Measurements from ENCODE around the gene SEC14L3. TPM values are rescaled to one million over a fixed set of nuclear protein-coding genes. Genes with fewer than 3 reads are reported as not detected.

SEC14L3 gene
- total RNA-seq, 4 donors from 2014 or later = 0.19 TPM; not detected in 3

DNA sequence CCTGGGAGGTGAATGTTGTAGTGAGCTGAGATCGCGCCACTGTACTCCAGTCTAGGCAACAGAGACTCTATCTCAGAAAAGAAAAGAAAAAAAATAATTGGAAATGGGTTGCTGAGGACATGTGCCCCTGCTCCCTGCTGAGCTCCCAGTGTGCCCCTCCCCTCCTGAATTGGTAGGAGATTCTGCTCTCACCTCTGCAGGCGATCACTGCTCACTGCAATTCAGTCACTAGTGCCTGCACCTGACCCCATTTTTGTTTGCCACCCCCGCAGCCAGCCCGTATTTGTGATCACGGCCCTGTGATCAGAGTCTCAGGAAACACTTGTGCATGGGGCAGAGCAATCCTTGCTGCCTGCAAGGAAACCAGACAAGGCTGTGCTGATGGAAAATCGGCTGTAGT is 16.3 kb upstream of the SEC14L3 start:
- TF ChIP-seq, protein P1, sequence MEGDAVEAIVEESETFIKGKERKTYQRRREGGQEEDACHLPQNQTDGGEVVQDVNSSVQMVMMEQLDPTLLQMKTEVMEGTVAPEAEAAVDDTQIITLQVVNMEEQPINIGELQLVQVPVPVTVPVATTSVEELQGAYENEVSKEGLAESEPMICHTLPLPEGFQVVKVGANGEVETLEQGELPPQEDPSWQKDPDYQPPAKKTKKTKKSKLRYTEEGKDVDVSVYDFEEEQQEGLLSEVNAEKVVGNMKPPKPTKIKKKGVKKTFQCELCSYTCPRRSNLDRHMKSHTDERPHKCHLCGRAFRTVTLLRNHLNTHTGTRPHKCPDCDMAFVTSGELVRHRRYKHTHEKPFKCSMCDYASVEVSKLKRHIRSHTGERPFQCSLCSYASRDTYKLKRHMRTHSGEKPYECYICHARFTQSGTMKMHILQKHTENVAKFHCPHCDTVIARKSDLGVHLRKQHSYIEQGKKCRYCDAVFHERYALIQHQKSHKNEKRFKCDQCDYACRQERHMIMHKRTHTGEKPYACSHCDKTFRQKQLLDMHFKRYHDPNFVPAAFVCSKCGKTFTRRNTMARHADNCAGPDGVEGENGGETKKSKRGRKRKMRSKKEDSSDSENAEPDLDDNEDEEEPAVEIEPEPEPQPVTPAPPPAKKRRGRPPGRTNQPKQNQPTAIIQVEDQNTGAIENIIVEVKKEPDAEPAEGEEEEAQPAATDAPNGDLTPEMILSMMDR (IDR thresholded peaks at IDR 0.05) = no peak
- no peak for TF ChIP-seq POLR2A (IDR thresholded peaks at IDR 0.05)
- peaks cover 0 to 5% (median 0%) of the 10 kb centered on the region in 3 donors for H3K4me1 ChIP-seq
- no peaks in the 10 kb centered on the region for H3K36me3 ChIP-seq
- DNase-seq = no peak
- WGBS, 2 donors = 63 to 93% methylated on average over 4 to 6 of the region's 7 CpGs
- H3K27ac ChIP-seq = no peak overlapping the region
- no peak overlapping the region for H3K4me3 ChIP-seq
- H3K9me3 ChIP-seq = no peaks in the 10 kb centered on the region
- intact Hi-C loops (cut with DNase I) = no loop called here
- H3K27me3 ChIP-seq = peaks cover 0 to 25% (median 0%) of the 10 kb centered on the region in 4 donors

DNA sequence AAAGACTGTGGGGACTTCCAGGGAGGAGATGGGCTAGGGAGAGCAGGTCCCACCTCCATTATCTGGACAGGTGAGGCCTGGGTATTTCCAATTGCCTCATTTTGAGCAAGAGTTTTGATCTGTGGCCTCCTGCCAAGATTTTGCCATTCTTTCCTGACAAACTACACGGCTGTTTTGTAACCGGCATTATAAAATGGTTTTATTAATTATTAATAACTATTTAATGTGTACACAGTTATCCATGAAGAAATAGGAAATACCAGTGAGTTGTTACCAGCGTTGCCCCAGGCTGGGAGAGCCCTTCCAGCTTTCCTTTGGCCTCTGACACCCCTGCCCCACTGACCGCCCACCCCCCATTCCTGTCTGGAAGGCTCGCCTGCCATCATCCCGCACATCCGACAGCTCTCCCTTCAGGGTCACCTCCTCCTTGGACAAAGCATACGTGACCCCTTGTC is 14.9 kb upstream of the SEC14L3 start:
- Histone ChIP-seq H3K27me3 (peaks cover 0 to 25% (median 0%) of the 10 kb centered on the region in 4 donors), H3K4me1 (peaks cover 0 to 5% (median 0%) of the 10 kb centered on the region in 3 donors), H3K9me3 (no peaks in the 10 kb centered on the region), H3K27ac (no peak overlapping the region), H3K36me3 (no peaks in the 10 kb centered on the region), H3K4me3 (no peak overlapping the region)
- intact Hi-C loops (cut with DNase I) = no loop called here
- no peak for DNase-seq
- 58 to 62% methylated on average over 7 to 8 of the region's 8 CpGs for WGBS, 2 donors
- TF ChIP-seq, protein P1 (IDR thresholded peaks at IDR 0.05) = no peak
- no peak for TF ChIP-seq POLR2A (IDR thresholded peaks at IDR 0.05)

DNA sequence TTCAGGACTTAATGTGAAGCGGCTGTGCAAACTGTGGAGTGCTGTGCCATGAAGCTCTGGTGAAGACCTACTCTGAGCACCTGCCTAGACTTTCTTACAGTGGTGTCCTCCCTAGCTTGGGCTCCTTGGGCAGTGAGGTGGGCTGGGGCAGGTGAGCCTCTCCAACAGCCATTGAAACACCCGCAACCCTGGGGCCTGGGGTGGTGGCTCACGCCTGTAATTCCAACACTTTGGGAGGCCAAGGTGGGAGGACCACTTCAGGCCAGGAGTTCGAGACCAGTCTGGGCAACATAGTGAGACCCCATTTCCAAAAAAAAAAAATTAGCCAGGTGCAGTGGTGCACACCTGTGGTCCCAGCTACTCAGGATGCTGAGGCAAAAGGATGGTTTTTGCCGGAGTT is 14.3 kb upstream of the SEC14L3 start:
- H3K27ac ChIP-seq = no peak overlapping the region
- no peaks in the 10 kb centered on the region for H3K9me3 ChIP-seq
- H3K27me3 ChIP-seq = peaks cover 0 to 21% (median 0%) of the 10 kb centered on the region in 4 donors
- no peak for DNase-seq
- no peak overlapping the region for H3K4me3 ChIP-seq
- intact Hi-C loops (cut with DNase I) = no loop called here
- peaks cover 0 to 5% (median 0%) of the 10 kb centered on the region in 3 donors for H3K4me1 ChIP-seq
- WGBS, 2 donors = 17 to 90% methylated on average over 1 to 2 of the region's 5 CpGs
- H3K36me3 ChIP-seq = no peaks in the 10 kb centered on the region
- TF ChIP-seq, protein P1 (IDR thresholded peaks at IDR 0.05) = no peak
- TF ChIP-seq POLR2A (IDR thresholded peaks at IDR 0.05) = no peak

DNA sequence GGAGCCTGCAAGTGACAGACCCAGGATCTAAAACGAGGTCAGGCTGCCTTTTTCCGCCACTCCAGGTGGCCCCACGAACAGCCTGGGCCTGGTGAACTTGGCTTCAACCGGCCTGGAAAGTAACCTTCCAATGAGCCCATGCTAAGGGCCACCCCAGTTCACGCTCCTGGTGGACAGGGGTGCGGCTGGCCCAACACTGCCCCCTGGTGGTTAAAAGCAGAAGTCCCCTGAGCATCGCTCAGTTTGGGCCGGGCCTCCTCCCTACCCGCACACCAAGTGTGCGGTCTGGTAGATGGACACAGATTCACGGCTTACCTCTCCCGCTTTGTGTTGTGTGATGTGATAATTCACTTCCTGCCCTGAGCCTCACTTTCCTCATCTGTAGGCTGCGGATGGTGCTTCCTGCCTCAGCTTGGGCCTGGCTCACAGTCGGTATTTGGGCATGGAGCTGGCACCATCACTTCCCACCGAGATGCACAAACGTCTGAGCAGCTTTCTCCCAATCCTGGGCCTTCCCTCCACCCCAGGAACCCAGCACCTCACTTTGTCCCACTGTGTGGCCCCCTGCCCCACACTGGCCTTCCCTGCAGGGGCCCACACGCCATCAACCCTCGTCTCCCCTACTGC is 13.7 kb upstream of the SEC14L3 start:
- H3K27ac ChIP-seq = no peak overlapping the region
- no peak for TF ChIP-seq POLR2A (IDR thresholded peaks at IDR 0.05)
- TF ChIP-seq, protein P1 (IDR thresholded peaks at IDR 0.05) = peak; percentile 91 to 98 (median 95)
- 12 to 19% methylated on average over 13 to 15 of the region's 18 CpGs for WGBS, 2 donors
- H3K4me1 ChIP-seq = peaks cover 0 to 5% (median 0%) of the 10 kb centered on the region in 3 donors
- peaks cover 0 to 17% (median 0%) of the 10 kb centered on the region in 4 donors for H3K27me3 ChIP-seq
- intact Hi-C loops (cut with DNase I) = loop anchor here (2.0 kb wide), 1 partner anchor 95 kb away; no protein-coding TSS in a partner anchor
- no peak overlapping the region for H3K4me3 ChIP-seq
- H3K9me3 ChIP-seq = no peaks in the 10 kb centered on the region
- DNase-seq = no peak
- H3K36me3 ChIP-seq = no peaks in the 10 kb centered on the region

DNA sequence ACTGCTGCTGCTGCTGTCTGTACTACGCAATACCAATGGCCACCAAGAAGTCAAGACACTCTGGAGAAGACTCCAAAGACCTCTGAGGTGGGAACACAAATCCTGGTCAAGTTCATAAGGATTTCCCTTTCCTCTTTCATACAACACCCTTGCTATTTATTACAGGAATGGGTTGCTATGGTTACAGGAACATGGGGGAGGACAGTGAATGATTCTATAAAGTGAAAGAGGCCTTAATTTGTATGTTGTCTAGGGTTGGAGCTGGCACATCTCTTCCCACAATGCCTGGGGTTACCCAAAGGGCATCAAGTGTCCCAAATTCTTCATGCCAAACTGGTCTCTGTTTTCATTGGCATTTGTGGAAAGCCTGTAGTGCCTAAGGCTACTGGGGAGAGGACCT is 11.4 kb upstream of the SEC14L3 start:
- Histone ChIP-seq H3K27me3 (peaks cover 0 to 4% (median 0%) of the 10 kb centered on the region in 4 donors), H3K27ac (no peak overlapping the region), H3K4me1 (peaks cover 0 to 5% (median 0%) of the 10 kb centered on the region in 3 donors), H3K4me3 (no peak overlapping the region), H3K36me3 (no peaks in the 10 kb centered on the region), H3K9me3 (no peaks in the 10 kb centered on the region)
- DNase-seq = no peak
- TF ChIP-seq POLR2A (IDR thresholded peaks at IDR 0.05) = no peak
- TF ChIP-seq, protein P1 (IDR thresholded peaks at IDR 0.05) = no peak
- WGBS, 2 donors = 83 to 100% methylated on average over 1 of the region's 1 CpG
- intact Hi-C loops (cut with DNase I) = no loop called here
